H9 (cell line): ENCODE results near the gene KIF26B. TPM values are rescaled to one million over a fixed set of nuclear protein-coding genes. Genes with fewer than 3 reads are reported as not detected.

Source experiments
- DNase-seq: peaks from one replicate; pipeline ENCODE4 v3.0.0-alpha.2; 2017
- H2AFZ ChIP-seq: one replicate; pipeline ENCODE4 v1.6.1; 2013; ENCODE audit warnings: mild to moderate bottlenecking, low read length, control low read depth, moderate library complexity
- H2AK5ac ChIP-seq: 2 replicates; pipeline ENCODE4 v1.6.1; 2013; ENCODE audit warnings: low read length, control low read depth, mixed read lengths; ENCODE audit not compliant: insufficient read length
- H2BK120ac ChIP-seq: one replicate; pipeline ENCODE4 v1.6.1; 2013; ENCODE audit warnings: low read depth, mild to moderate bottlenecking, low read length, control low read depth, inconsistent platforms; ENCODE audit not compliant: poor library complexity, severe bottlenecking
- H2BK12ac ChIP-seq: 2 replicates; pipeline ENCODE4 v1.6.1; 2013; ENCODE audit warnings: low read length, control low read depth, mixed read lengths, low read depth; ENCODE audit not compliant: insufficient read length
- H2BK15ac ChIP-seq: 2 replicates; pipeline ENCODE4 v1.6.1; 2013; ENCODE audit warnings: low read depth, low read length, control low read depth
- H2BK20ac ChIP-seq: one replicate; pipeline ENCODE4 v1.6.1; 2013; ENCODE audit warnings: low read depth, mild to moderate bottlenecking, low read length, control low read depth, inconsistent platforms; ENCODE audit not compliant: poor library complexity, severe bottlenecking
- H2BK5ac ChIP-seq: 2 replicates; pipeline ENCODE4 v1.6.1; 2013; ENCODE audit warnings: low read length, control low read depth, mixed read lengths; ENCODE audit not compliant: insufficient read length
- H3K14ac ChIP-seq: 2 replicates; pipeline ENCODE4 v1.6.1; 2013; ENCODE audit warnings: low read length, control low read depth; ENCODE audit not compliant: insufficient read depth
- H3K18ac ChIP-seq: 2 replicates; pipeline ENCODE4 v1.6.1; 2013; ENCODE audit warnings: low read depth, mild to moderate bottlenecking, mixed read lengths, low read length, control low read depth; ENCODE audit not compliant: insufficient read length
- H3K23ac ChIP-seq: 2 replicates; pipeline ENCODE4 v1.6.1; 2013; ENCODE audit warnings: low read length, control low read depth, mixed read lengths, low read depth; ENCODE audit not compliant: insufficient read length
- H3K23me2 ChIP-seq: 2 replicates; pipeline ENCODE4 v1.6.1; 2013; ENCODE audit warnings: low read depth, mild to moderate bottlenecking, mixed read lengths, low read length, control low read depth; ENCODE audit not compliant: insufficient read length, poor library complexity, severe bottlenecking
- H3K27ac ChIP-seq: 2 replicates; pipeline ENCODE4 v1.5.1; 2013; ENCODE audit warnings: low read length, control low read depth, mixed read lengths, low read depth; ENCODE audit not compliant: insufficient read length
- H3K27me3 ChIP-seq: 2 replicates; pipeline ENCODE4 v1.6.1; 2013; ENCODE audit warnings: low read length, control low read depth, inconsistent platforms; ENCODE audit not compliant: insufficient read depth
- H3K4ac ChIP-seq: 2 replicates; pipeline ENCODE4 v1.6.1; 2013; ENCODE audit warnings: low read depth, mild to moderate bottlenecking, control low read depth, inconsistent platforms, low read length, moderate library complexity
- H3K4me1 ChIP-seq: 2 replicates; pipeline ENCODE4 v1.6.1; 2013; ENCODE audit warnings: low read length, control low read depth, inconsistent platforms; ENCODE audit not compliant: insufficient read depth
- H3K4me2 ChIP-seq: 2 replicates; pipeline ENCODE4 v1.6.1; 2013; ENCODE audit warnings: low read length, control low read depth, mixed read lengths; ENCODE audit not compliant: insufficient read length, insufficient read depth
- H3K56ac ChIP-seq: 2 replicates; pipeline ENCODE4 v1.6.1; 2013; ENCODE audit warnings: low read depth, mild to moderate bottlenecking, mixed read lengths, low read length, control low read depth; ENCODE audit not compliant: insufficient read length
- H3K79me1 ChIP-seq: 2 replicates; pipeline ENCODE4 v1.6.1; 2013; ENCODE audit warnings: low read depth, mild to moderate bottlenecking, moderate library complexity, low read length, control low read depth, inconsistent platforms; ENCODE audit not compliant: insufficient read depth, poor library complexity, severe bottlenecking
- H3K79me2 ChIP-seq: 2 replicates; pipeline ENCODE4 v1.6.1; 2013; ENCODE audit warnings: low read length, control low read depth, inconsistent platforms; ENCODE audit not compliant: insufficient read depth
- H3K9ac ChIP-seq: 2 replicates; pipeline ENCODE4 v1.6.1; 2013; ENCODE audit warnings: low read length, control low read depth, mixed read lengths; ENCODE audit not compliant: insufficient read length; ENCODE audit errors: extremely low read depth
- H3K9me3 ChIP-seq: one replicate; pipeline ENCODE4 v1.6.1; 2013; ENCODE audit warnings: low read depth, low read length, inconsistent platforms; ENCODE audit not compliant: control insufficient read depth
- H3T11ph ChIP-seq: one replicate; pipeline ENCODE4 v1.6.1; 2013; ENCODE audit warnings: mild to moderate bottlenecking, low read length, control low read depth, inconsistent platforms
- H4K20me1 ChIP-seq: one replicate; pipeline ENCODE4 v1.6.1; 2013; ENCODE audit not compliant: control insufficient read depth, insufficient read length, insufficient read depth
- H4K5ac ChIP-seq: 2 replicates; pipeline ENCODE4 v1.6.1; 2013; ENCODE audit warnings: low read depth, mild to moderate bottlenecking, mixed read lengths, low read length, control low read depth; ENCODE audit not compliant: insufficient read length
- H4K8ac ChIP-seq: replicated peaks from 2 replicates; pipeline ENCODE4 v1.6.1; 2013; ENCODE audit warnings: low read length, control low read depth, mixed read lengths, low read depth; ENCODE audit not compliant: insufficient read length
- H4K91ac ChIP-seq: 2 replicates; pipeline ENCODE4 v1.6.1; 2013; ENCODE audit warnings: low read depth, mild to moderate bottlenecking, moderate library complexity, mixed read lengths, low read length, control low read depth; ENCODE audit not compliant: insufficient read length
- H3K27ac Mint-ChIP-seq, 3 experiments: 2 replicates in 2 of 3; 3 replicates in 1 of 3; pipeline ENCODE4 v1.8.0; 2020 to 2021; ENCODE audit warnings: mixed read lengths in 3 of 3, mild to moderate bottlenecking in 1 of 3, moderate library complexity in 1 of 3
- H3K27me3 Mint-ChIP-seq: 2 replicates; pipeline ENCODE4 v1.8.0; 2021; ENCODE audit warnings: low read depth, mild to moderate bottlenecking, moderate library complexity, mixed read lengths
- H3K36me3 Mint-ChIP-seq, 3 experiments: 2 replicates in 2 of 3; 3 replicates in 1 of 3; pipeline ENCODE4 v1.8.0; 2020 to 2021; ENCODE audit warnings: low read depth in 3 of 3, mixed read lengths in 3 of 3; ENCODE audit not compliant: insufficient read depth in 1 of 3
- H3K4me1 Mint-ChIP-seq, 2 experiments: 2 replicates each; pipeline ENCODE4 v1.8.0; 2020; ENCODE audit warnings: mixed read lengths in 2 of 2
- H3K4me3 Mint-ChIP-seq, 2 experiments: 2 replicates in 1 of 2; 3 replicates in 1 of 2; pipeline ENCODE4 v1.8.0; 2020 to 2021; ENCODE audit warnings: mild to moderate bottlenecking in 2 of 2, mixed read lengths in 2 of 2, moderate library complexity in 1 of 2
- H3K9me3 Mint-ChIP-seq, 2 experiments: 2 replicates in 1 of 2; 3 replicates in 1 of 2; pipeline ENCODE4 v1.8.0; 2020; ENCODE audit warnings: mild to moderate bottlenecking in 2 of 2, mixed read lengths in 2 of 2, moderate library complexity in 1 of 2
- WGBS: extraction: QIAGEN DNeasy Blood & Tissue Kit; methylation state at CpG from one replicate; pipeline ENCODE4 v1.1.7; 2013; ENCODE audit warnings: missing lambda C conversion rate, low lambda C conversion rate, mixed read lengths; ENCODE audit not compliant: insufficient read length; ENCODE audit errors: extremely low coverage; 5-methylcytosine and 5-hydroxymethylcytosine counted together
- total RNA-seq: library from RNA; stranded (reverse); gene quantifications from 2 replicates; pipeline ENCODE4 v1.2.1, GENCODE V29; 2021
- TF ChIP-seq, protein P1 (sequence below): fragments of 200-600 bp; sonication (generic); conservative IDR thresholded peaks from 3 replicates; pipeline ENCODE4 v1.8.0; 2021; ENCODE audit warnings: antibody characterized with exemption, mild to moderate bottlenecking

The KIF26B gene
- total RNA-seq, 1 experiment from 2014 or later = 0.13 TPM

- no peak overlapping the region for H3K9ac ChIP-seq
- no peak overlapping the region for H4K8ac ChIP-seq
- peaks cover 9% of the 10 kb centered on the region for H3K4me1 ChIP-seq
- H2BK5ac ChIP-seq = no peak overlapping the region
- H3K9me3 Mint-ChIP-seq = peaks cover 0 to 4% of the 10 kb centered on the region in 2 experiments; a peak in 2 of 5 replicates
- H3K27me3 ChIP-seq = no peaks in the 10 kb centered on the region
- no peak overlapping the region for H3T11ph ChIP-seq
- no peak overlapping the region for H3K18ac ChIP-seq
- no peak overlapping the region; a peak in 1 of 5 replicates for H3K4me3 Mint-ChIP-seq
- TF ChIP-seq, protein P1, sequence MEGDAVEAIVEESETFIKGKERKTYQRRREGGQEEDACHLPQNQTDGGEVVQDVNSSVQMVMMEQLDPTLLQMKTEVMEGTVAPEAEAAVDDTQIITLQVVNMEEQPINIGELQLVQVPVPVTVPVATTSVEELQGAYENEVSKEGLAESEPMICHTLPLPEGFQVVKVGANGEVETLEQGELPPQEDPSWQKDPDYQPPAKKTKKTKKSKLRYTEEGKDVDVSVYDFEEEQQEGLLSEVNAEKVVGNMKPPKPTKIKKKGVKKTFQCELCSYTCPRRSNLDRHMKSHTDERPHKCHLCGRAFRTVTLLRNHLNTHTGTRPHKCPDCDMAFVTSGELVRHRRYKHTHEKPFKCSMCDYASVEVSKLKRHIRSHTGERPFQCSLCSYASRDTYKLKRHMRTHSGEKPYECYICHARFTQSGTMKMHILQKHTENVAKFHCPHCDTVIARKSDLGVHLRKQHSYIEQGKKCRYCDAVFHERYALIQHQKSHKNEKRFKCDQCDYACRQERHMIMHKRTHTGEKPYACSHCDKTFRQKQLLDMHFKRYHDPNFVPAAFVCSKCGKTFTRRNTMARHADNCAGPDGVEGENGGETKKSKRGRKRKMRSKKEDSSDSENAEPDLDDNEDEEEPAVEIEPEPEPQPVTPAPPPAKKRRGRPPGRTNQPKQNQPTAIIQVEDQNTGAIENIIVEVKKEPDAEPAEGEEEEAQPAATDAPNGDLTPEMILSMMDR = no peak
- peak; percentile 51 for DNase-seq
- no peaks in the 10 kb centered on the region for H3K9me3 ChIP-seq
- H4K5ac ChIP-seq = no peak overlapping the region
- no peak overlapping the region for H2BK15ac ChIP-seq
- peak overlapping the region; percentile 6; the same call in 1 of the 2 replicates for H3K14ac ChIP-seq
- no peak overlapping the region for H4K91ac ChIP-seq
- no CpG with 5 or more reads among the region's 22 CpGs for WGBS
- H3K4ac ChIP-seq = no peak overlapping the region
- peaks cover 31 to 34% of the 10 kb centered on the region in 2 experiments for H3K4me1 Mint-ChIP-seq
- H3K23me2 ChIP-seq = no peaks in the 10 kb centered on the region
- no peak overlapping the region for H2BK12ac ChIP-seq
- H4K20me1 ChIP-seq = no peaks in the 10 kb centered on the region
- H2BK120ac ChIP-seq = no peak overlapping the region
- H3K79me1 ChIP-seq = no peaks in the 10 kb centered on the region
- no peaks in the 10 kb centered on the region for H3K79me2 ChIP-seq
- H3K36me3 Mint-ChIP-seq = no peaks in the 10 kb centered on the region; a peak in 1 of 7 replicates
- H3K56ac ChIP-seq = no peak overlapping the region
- H3K23ac ChIP-seq = no peak overlapping the region
- H3K27ac Mint-ChIP-seq = peak overlapping the region in 1 of 3 experiments; percentile 74; a peak in 1 of 7 replicates
- H3K4me2 ChIP-seq = no peak overlapping the region
- H3K27ac ChIP-seq = no peak overlapping the region
- H2AK5ac ChIP-seq = no peak overlapping the region
- H3K27me3 Mint-ChIP-seq = peaks cover 4% of the 10 kb centered on the region; the same call in 1 of the 2 replicates
- H2AFZ ChIP-seq = no peak overlapping the region
- no peak overlapping the region for H2BK20ac ChIP-seq
These were observed 156.1 kb downstream of the KIF26B start for GRCh38 chr1:245310571-245311531.
